ENCODE measurements around the gene EXD1.
"Not testable (repeated sequence)": the region's sequence is repeated elsewhere in the genome, so short reads cannot be mapped to it uniquely, and the experiment has no call there.

- not testable (repeated sequence) for TF ChIP-seq CTCF, POLR2A (IDR thresholded peaks at IDR 0.05)
These were observed 4.7 kb upstream of the EXD1 start for GRCh38 chr15:41235228-41235627.

Measured in Peyer's patch (tissue), 4 donors.